Stimulated activated CD8-positive, alpha-beta memory T cell treated with anti-CD3 and anti-CD28 coated beads, Interleukin-7, amount 100 ng/mL, for 4 hours (primary cell): ENCODE results near the gene TTF2.

Experiments used
- DNase-seq, 2 donors: peaks; one replicate each; pipeline ENCODE4 v3.0.0-alpha.2; 2020; ENCODE audit warnings: low read depth in 2 of 2

TTF2 gene

DNA sequence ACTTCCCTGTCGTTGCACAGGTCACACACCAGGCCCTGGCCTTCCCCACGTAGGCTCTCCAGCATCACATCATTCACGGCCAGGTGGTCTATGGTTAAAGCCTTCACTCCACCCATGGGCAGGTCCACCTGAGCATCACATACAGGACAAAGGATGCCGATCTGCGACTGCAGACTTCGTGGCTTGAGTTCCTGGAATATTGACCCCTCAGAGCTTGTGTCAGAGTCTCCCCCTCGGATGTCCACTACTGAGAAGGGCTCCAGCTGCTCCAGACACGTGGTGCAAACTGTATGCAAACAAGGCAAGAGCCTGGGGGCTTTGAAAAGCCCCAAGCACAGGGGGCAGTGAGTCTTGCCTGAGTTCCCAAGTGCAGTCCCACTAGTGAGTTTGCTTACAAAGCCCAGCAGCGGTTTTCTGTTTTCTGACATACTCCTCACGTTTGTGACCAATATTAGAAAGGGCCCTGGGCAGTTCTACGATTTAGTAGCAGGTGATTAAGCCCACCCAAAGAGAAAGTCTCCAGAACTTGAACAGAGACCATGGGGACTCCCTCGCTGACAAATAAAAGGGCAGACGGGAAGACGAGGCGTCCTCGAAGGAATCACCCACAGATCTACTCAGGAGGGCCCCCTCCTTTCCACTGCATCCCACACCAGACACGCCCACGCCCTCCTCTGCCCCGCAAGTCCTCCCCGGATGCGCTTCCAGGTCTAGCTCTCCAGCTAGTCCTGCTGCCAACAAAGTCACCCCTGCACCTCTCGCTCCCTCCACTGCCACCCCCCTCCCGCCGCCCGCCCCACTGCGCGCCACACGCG is 60.9 kb downstream of the TTF2 start:
- DNase-seq: peak in 1 of 2 donors; percentile 10

DNA sequence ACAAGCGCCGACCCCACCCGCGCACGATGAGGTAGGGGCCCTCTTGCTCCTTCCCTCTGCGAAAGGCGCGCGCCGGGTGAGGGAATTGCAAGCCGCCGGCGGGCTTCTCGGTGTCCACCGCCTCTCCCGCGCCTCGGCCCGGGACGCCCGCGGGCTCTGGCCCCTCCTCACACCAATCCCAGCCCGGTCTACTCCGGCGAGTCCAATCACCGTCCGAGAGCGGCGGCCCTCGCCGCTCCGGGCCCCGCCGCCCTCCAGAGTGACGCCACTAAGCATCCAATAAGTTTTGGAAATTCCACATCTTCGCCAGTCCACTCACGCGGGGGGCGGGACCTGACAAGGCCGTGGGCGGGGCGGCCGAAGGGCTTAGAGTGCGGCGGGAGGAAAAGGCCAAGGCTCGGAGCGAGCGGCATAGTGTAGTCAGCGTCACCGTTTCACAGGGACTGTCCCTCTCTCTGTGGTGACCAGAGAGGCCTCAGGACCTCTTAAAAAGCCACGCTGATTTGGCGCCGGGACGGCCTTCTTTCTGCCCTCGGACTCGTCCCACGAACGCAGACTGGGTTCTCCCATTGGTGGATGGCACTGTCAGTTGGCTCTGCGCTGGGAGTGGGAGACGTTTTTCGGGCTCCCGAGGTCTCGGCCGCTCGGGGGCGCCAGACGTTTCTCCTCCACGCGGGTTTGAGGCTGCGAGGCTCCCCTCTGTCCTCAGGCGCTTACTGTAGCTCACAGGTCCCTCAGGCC is 61.6 kb downstream of the TTF2 start, which contains the start of gene TRIM45:
TSS of gene TRIM45 (minus strand) at position 161 of the 741 bp plus-strand sequence. CDS start 548 bp downstream, outside the sequence.
- peak; percentile 73 to 77 for DNase-seq

DNA sequence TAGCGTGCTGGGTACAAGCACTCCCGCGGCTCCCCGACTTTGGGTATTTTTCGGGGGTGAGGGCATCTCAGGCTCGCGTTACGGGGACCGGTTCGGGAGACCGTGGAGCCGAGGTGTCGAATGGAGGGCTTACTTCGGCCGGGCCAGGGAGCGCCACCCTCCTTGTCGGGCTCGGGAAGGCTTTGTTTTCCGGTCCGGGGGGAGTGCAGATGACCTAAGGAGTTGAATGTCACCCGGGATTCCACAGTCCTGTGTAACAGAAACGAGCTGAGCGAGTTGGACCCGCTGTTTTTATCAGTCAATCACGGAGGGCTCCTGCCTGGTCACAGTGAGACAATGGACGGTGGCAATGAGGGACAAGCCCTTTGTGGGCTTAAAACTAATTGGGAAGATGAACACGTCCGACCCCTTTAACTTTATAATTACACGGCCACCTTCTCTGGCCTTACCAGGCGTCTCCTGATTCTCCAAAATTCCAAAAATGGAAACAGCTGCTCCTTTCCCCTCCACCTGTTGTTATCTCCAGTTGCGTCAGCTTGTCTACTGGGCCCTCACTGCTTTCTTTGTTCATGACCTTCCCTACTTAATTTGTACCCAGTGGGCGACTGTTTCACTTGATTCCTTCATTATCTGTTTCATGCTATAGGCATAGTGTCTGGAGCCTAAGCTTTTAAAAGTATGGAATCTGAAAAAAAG is 62.4 kb downstream of the TTF2 start:
- DNase-seq: no peak

DNA sequence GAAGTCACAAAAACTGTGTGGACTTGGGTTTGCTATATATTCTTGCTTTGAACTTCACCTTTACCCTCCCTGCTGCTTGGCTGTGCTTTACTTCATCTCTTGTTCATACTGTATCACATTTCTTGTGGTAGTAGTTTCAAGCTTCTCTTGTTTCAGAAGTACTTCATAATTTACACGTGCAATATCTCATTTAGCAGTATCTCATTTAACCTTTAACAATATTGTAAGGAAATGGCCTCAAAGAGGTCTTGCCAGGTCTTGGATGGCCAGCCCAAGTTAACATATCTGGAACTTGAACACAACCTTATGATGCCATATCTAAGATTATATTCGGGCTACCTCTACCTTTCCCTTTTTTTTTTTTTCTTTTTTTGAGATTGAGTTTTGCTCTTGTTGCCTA is 63.1 kb downstream of the TTF2 start:
- no peak for DNase-seq

DNA sequence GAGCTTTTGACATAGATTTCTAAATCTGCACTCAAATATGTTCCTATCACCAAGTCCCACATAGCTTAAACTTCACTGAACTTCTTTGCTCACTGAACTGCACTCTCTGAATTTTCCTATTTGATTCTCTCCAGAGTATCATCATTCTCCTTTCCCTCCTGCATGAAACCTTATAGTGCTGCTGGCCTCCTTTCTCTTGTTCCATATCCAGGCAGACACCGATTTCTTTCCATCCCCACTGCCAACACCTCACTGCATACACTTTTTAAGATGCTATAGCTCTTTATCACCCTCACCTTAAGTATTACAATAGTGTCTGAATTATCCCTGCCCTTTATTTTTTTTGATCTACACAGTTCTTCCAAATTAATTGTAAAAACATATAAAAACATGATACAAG is 64.5 kb downstream of the TTF2 start:
- DNase-seq: no peak

DNA sequence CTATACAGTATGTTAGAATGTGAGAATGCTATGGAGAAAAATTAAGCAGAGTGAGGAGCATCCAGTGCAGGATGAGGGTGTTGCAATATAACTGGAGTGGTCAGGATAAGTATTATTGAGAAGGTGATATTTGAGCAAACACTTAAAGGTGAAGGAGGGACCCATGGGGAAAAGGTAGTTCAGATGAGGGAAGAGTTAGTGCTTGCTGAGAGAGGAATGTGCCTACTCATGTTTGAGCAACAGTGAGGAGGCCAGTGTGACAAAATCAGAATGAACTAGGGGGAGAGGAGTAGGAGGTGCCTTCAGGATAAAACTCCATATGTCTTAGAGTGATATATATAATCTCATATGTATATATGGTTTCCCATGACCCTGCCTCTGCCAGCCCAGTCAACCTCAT is 67.7 kb downstream of the TTF2 start:
- no peak for DNase-seq

DNA sequence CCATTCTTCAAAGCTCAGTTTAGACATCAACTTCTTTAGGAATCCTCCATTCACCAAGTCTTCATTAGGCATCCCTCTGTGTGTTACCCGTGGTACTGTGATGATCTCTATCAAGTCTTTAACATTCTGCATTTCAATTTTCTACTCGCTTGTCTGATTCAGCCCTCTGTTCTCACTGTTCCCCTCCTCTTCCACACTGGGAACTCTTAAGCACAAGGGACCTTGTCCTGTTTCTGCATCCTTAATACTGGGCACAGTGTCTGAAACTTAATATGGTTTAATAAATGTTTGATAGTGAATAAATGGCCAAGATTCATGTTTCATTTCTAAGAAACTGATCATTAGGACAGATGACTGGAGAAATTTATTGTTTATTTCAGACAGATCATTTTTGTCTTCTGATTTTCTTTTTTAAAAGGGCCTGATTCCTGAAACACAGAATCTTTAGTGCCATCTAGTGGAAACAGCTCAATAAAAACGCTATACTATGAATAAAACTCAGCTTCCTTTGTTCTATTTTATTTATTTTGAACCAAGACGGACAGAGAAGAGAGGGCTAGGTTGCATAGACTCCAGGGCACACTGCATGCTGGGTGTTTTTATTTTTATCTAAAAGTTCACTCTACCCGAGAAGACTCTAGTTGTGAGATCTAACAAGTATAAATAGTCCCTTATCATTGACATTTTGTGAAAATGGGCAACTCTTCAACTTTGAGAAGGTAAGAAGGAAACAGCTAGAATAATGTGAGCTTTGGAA is 68.4 kb downstream of the TTF2 start:
- no peak for DNase-seq

DNA sequence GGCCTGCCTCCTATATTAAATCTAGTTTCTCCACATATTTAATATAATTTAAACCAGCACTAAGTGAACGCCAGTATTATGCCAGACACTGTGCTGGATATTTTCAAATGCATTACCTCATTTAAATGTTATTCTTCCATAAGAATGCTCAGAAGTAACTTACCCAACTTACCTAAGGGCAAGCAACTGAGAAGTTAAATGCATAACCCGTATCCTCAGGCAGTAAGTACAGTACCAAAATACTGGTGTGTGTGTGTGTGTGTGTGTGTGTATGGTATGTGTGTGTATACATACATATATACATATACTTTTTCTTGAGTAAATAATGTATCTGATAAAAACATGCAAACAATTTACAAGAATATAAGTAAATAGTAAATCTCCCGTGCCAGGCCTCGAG is 70.4 kb downstream of the TTF2 start:
- no peak for DNase-seq

DNA sequence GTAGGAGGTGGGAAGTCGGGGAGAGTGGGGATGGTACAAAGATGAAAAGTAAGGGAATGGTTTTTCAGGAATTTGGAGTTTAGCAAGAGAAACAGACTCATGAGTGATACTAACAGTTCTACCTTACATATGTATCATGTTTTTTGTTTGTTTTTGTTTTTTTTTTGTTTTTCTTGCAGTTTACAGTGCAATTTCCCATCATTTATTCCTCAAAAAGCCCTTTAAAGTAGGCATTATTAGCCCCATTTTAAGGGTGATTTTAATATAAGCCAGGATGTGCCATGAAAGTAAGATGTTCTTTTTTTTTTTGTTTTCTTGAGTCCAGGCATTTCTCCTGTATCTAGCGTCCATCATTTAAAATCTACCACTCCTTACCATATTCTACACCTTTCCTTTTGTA is 75.2 kb downstream of the TTF2 start:
- DNase-seq: no peak

DNA sequence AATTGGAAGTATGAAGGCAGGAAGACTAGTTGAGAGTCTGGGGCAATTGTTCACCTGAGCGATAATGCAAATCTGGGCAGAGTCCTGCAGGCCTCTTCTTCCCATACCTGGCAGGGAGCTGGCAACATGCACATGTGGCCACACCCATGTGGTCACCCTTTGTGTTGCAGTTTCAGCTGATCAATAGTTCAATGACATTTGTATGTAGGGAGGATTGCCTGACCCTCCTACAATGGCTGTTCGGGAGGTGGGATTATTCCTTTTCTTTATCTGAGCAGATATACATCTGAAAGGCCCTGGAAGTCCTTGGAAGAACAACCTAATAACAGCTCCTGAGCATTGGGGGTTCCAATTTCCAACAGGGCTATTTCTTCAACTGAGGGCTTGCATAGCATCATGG is 76.6 kb downstream of the TTF2 start:
- DNase-seq: no peak

DNA sequence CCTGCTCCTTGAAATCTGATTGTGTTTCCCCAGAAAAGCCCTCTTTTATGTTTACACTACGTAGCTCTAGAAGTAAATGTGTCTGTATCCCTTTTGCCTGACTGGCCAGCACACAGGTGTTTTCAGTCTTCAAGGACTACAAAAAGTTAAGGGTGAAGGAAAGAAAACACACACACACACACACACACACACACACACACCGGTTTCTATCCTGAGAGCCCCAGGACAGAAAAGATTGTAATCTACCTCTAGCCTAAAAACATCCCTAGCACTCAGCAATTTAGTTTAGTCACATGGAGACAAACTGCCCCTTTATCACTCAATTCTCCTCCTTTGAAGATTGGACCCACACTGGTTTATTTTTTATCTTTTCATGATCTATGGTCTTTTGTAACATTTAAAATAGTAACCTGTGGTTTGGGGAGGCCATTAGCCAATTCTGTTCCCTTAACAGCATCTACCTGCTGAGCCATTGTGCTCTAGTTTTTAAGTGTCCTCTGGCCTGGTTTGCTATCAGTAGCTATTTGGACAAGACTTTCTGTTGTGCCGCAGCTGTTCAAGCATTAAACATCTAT is 77.2 kb downstream of the TTF2 start:
- no peak for DNase-seq

DNA sequence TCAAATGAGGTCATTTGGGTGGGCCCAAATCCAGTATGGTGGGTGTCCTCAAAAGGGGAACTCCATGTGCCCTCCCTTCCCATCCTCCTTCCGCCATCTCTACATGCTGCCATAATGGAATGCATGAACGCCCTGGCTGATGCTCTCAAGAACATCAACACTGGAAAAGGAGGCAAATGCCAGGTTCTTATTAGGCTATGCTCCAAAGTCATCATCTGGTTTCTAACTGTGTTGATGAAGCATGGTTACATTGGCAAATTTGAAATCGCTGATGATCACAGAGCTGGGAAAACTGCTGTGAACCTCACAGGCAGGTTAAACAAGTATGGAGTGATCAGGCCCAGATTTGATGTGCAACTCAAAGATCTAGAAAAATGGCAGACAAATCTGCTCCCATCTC is 78.0 kb downstream of the TTF2 start:
- DNase-seq: no peak

DNA sequence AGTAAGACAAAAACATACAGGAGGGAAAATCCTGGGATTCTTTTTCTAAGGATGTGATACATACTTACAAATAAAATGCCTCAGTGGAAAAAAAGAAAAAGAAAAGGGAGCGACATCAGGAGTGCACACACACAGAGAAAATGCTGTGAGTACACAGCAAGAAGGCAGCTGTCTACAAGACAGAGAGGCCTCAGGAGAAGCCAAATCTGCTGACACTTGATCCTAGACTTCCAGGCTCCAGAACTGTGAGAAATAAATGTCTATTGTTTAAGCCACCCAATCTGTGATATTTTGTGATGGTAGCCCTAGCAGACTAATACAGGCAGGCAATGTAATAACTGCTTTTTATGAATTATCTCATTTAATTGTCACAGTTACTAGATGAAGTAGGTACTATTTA is 78.4 kb downstream of the TTF2 start:
- DNase-seq: no peak

DNA sequence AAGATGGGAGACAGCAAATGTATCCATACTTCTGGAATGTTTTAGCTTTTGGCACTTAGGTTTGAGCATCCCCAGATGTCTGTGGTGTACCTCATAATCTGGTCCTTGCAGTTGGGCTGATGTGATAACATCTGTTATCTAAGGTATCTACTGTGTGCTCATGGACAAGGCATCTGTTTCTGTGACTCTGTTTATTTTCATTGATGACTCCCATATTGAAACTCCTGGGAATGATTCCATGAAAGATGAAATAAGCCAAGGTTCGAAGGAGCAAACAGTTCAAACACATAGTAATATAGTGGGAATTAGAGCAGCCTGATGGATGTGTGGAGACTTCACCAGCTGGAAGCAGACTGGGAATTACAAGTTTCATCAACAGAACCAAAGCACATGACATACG is 82.1 kb downstream of the TTF2 start:
- no peak for DNase-seq

DNA sequence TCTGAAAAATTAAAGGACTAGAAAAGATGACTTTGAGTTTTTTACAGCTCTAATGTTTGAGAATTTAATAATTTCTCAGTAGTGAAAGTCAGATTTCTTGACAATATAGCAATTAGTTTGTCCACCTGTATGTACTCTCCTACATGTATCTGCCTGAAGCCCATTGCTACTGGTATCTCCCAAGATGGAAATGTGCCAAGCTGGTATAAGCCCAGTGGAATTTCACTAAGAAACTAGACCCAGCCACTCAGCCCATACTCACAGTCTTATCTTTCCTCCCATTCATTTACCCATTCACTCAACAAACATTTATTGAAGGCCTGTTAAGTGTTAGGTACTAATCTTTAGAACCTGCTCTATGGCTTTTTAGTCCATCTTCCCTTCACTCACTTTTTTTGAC is 83.0 kb downstream of the TTF2 start:
- no peak for DNase-seq

DNA sequence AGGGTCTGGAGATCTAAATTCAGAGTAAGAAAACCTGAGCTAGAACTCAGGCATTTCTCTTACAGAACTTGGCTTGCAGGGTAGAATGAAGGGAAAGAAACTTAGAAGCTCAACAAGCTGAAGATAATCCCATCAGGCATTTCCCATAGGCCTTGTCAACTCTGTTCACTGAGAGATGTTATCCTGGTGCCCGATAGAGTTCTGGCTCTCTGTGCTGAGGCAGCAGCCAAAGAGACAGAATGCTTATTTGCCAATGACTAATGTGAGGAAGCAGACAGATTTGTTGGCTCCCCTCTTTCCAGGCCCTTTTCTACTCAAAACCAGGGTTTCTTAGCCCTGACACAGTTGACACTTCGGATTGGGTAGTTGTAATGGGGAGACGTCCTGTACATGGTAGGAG is 83.7 kb downstream of the TTF2 start:
- no peak for DNase-seq

DNA sequence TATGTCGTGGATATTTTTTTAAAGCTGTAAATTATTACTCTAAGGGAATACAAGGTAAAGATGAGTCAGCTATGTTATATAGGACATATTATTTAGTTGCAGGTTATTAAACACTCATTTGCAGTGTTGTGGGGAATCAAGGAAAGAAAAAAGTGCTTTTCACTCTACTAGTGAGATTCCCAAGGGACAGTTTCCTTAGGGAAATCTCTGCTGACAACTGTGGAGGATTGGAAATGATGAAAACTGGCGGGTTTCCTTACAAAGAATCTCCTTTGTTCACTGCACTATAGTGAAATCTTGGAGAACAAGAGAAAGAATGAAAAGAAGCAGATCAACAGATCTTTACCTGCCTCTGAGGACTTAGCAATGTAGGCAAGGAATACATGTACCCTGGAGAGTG is 85.9 kb downstream of the TTF2 start:
- DNase-seq: no peak

DNA sequence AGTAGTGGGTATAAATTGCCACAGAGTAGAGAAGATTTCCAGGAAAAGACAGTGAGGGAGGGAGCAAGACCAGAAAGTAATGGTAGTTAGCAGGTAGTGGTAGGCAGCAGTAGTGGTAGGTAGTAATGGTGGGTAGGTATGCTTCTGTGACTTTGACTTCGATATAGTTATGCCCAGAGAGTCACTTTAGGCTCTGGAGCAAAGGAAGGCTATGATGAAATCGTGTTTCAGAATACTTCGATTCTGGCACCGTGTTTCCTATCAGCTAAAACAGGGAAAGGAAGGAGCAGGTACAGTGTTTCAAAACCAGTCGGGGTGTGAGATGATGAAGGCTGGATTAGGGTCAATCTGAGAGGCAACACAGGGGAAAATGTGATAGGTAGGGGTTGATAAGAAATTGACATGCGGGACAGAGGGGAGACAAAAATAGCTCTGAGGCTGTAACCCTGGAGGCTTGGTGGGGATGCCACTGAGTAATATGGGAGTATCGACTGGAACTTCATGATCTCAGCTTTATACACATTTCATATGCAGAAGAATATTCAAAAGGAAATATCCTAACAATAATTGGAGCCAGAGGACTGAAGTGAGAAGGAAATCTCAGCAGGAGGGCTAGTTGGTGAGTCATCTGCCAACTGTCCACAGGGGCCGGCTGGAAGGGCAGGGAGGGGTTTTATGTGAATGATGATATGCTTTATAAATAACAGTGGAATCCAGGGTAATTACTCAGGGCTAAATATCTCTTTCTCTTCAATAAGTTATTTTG is 86.6 kb downstream of the TTF2 start:
- DNase-seq: no peak

DNA sequence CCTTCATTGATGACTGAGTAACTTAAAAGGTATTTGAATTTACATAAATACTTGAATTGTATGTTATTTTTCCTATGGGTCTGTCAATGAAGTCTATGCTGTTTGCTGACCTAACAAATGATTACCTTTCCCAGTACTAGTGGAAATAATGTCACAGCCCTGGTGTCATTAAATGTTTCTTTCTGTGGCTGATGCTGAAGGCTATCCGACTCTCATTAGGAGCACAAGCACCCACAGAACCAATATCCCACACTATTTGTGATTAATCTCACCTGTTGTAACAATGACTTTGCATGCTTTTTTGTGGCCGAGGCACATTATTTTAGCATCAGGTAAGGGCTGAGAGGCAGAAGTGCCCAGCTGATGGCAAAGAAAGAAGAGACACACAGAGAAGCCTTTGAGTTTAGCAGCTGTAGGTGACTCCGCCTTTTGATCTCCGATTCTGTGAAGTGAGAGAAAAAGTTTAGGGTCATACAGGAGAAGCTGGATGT is 87.3 kb downstream of the TTF2 start:
- DNase-seq: no peak

DNA sequence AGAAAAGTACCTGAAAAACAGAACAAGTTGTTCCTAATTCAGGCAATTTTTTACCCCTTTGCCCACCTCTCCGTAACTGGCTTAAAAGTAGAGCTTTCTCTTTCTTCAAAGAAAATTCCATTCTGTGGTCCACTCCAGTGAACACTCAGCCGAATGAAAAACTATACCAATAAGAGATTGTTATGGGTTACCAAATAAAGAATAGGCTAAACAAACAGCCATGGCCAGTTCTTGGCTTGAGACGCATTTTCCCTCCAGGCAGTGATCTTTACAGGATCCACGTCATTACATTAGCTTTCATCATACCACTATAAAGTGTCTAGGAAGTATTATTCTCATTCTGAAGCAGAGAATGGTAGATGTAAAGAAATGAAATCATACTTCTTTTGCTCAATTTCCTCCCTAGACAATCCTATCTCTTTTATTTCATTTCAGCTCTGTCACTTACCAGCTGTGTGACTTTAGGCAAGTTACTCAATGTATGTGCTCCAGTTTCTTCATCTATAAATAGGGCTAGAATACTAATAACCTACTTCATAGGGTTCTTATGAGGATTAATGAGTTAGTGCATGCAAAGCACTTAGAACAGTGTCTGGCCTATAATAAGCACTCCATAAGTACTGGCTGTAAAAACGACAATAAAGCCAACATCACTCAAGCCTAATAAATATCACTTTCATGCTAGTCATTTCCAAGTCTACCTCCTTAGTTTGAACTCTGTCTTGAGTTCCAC is 87.9 kb downstream of the TTF2 start:
- DNase-seq: no peak
